ENCODE results near the gene ST14. TPM values are rescaled to one million over a fixed set of nuclear protein-coding genes. Genes with fewer than 3 reads are reported as not detected.

ST14 gene
- total and polyA plus RNA-seq, 10 of the 15 experiments (the other 5 are each of a cell fraction or from before 2014, with no cell fraction given), result 0.02 to 3.9 (median 0.73) TPM; not detected in 2

DNA sequence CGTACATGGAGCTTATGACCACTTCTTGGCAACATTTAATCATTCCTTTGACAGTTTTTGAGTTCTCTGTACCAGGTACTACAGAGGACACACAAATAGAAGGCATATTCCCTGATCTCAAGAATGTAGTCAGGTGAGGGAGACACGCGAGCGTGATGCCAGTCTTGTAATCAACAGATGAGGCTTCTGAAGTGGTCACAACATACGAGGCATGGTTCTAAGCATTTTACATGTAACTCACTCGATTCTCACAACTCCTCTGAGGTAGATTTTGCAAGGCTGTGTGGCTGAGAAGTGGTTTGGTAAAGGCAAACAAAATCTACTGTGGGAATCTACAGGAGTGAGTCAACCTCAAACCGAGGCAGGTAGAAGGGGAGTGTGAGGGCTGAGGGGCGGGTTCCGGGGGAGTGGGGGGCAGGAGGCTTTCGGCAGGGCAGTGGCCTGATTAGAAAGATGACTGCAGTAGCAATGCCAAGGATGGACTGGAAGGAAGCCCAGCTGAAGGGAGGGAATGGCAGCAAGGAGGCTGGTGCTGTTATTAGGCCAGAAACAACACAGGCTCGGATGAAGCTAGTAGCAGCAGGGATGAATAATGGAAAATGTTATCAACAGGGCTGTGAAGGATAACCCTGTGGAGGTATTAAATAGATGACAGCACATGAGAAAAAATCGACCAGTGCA is 63.8 kb downstream of the ST14 start (continued):
- TF ChIP-seq, protein P1, sequence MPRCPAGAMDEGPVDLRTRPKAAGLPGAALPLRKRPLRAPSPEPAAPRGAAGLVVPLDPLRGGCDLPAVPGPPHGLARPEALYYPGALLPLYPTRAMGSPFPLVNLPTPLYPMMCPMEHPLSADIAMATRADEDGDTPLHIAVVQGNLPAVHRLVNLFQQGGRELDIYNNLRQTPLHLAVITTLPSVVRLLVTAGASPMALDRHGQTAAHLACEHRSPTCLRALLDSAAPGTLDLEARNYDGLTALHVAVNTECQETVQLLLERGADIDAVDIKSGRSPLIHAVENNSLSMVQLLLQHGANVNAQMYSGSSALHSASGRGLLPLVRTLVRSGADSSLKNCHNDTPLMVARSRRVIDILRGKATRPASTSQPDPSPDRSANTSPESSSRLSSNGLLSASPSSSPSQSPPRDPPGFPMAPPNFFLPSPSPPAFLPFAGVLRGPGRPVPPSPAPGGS (IDR thresholded peaks at IDR 0.05; ENCODE audit: borderline replicate concordance, insufficient read depth, low read depth, low read length, poor library complexity, severe bottlenecking), result no peak
- TF ChIP-seq BHLHE40 (IDR thresholded peaks at IDR 0.05; ENCODE audit: borderline replicate concordance in 1 of 2, low read depth in 2 of 2, low read length in 1 of 2) (no peak), GABPA (IDR thresholded peaks at IDR 0.05; ENCODE audit: low read depth) (no peak), IKZF1 (conservative IDR thresholded peaks at IDR 0.05) (no peak), CREB1 (IDR thresholded peaks at IDR 0.05; ENCODE audit: low read depth) (no peak), SPI1 (IDR thresholded peaks at IDR 0.05; ENCODE audit: borderline replicate concordance, insufficient read depth, low read depth, low read length) (no peak)
- TF ChIP-seq, protein P2, sequence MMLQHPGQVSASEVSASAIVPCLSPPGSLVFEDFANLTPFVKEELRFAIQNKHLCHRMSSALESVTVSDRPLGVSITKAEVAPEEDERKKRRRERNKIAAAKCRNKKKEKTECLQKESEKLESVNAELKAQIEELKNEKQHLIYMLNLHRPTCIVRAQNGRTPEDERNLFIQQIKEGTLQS (IDR thresholded peaks at IDR 0.05; ENCODE audit: borderline replicate concordance, extremely low read depth, low read depth, low read length), result no peak
- TF ChIP-seq, protein P3, sequence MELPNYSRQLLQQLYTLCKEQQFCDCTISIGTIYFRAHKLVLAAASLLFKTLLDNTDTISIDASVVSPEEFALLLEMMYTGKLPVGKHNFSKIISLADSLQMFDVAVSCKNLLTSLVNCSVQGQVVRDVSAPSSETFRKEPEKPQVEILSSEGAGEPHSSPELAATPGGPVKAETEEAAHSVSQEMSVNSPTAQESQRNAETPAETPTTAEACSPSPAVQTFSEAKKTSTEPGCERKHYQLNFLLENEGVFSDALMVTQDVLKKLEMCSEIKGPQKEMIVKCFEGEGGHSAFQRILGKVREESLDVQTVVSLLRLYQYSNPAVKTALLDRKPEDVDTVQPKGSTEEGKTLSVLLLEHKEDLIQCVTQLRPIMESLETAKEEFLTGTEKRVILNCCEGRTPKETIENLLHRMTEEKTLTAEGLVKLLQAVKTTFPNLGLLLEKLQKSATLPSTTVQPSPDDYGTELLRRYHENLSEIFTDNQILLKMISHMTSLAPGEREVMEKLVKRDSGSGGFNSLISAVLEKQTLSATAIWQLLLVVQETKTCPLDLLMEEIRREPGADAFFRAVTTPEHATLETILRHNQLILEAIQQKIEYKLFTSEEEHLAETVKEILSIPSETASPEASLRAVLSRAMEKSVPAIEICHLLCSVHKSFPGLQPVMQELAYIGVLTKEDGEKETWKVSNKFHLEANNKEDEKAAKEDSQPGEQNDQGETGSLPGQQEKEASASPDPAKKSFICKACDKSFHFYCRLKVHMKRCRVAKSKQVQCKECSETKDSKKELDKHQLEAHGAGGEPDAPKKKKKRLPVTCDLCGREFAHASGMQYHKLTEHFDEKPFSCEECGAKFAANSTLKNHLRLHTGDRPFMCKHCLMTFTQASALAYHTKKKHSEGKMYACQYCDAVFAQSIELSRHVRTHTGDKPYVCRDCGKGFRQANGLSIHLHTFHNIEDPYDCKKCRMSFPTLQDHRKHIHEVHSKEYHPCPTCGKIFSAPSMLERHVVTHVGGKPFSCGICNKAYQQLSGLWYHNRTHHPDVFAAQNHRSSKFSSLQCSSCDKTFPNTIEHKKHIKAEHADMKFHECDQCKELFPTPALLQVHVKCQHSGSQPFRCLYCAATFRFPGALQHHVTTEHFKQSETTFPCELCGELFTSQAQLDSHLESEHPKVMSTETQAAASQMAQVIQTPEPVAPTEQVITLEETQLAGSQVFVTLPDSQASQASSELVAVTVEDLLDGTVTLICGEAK (IDR thresholded peaks at IDR 0.05; ENCODE audit: borderline replicate concordance), result no peak
- TF ChIP-seq, protein P4, sequence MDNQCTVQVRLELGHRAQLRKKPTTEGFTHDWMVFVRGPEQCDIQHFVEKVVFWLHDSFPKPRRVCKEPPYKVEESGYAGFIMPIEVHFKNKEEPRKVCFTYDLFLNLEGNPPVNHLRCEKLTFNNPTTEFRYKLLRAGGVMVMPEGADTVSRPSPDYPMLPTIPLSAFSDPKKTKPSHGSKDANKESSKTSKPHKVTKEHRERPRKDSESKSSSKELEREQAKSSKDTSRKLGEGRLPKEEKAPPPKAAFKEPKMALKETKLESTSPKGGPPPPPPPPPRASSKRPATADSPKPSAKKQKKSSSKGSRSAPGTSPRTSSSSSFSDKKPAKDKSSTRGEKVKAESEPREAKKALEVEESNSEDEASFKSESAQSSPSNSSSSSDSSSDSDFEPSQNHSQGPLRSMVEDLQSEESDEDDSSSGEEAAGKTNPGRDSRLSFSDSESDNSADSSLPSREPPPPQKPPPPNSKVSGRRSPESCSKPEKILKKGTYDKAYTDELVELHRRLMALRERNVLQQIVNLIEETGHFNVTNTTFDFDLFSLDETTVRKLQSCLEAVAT (IDR thresholded peaks at IDR 0.05), result no peak

All from GM12878 (cell line).